Activated naive CD4-positive, alpha-beta T cell treated with anti-CD3 and anti-CD28 coated beads, Interleukin-2, amount 50 U/mL, for 72 hours (primary cell): ENCODE data around the gene TNFRSF6B. TPM values are rescaled to one million over a fixed set of nuclear protein-coding genes. Genes with fewer than 3 reads are reported as not detected.

Experiments
- ATAC-seq, 2 donors: fragments of 150-1000 bp; cut with Tn5 transposase; 2 replicates each; pipeline ENCODE4 v1.10.0; 2021; ENCODE audit warnings: mild to moderate bottlenecking in 2 of 2, moderate library complexity in 2 of 2
- DNase-seq, 2 donors: peaks; one replicate each; pipeline ENCODE4 v3.0.0; 2021 to 2022; ENCODE audit warnings: low spot score in 2 of 2
- H3K27ac Mint-ChIP-seq, 2 donors: one replicate each; pipeline ENCODE4 v1.8.0; 2022; ENCODE audit warnings: mild to moderate bottlenecking in 2 of 2, mixed read lengths in 2 of 2
- H3K36me3 Mint-ChIP-seq, 2 donors: one replicate each; pipeline ENCODE4 v1.8.0; 2022; ENCODE audit warnings: mixed read lengths in 2 of 2
- H3K9me3 Mint-ChIP-seq, 2 donors: one replicate each; pipeline ENCODE4 v1.8.0; 2022; ENCODE audit warnings: mixed read lengths in 2 of 2
- total RNA-seq, 2 donors: library from RNA; stranded (reverse); gene quantifications; one replicate each; pipeline ENCODE4 v1.2.3, GENCODE V29; 2022

Gene TNFRSF6B
- total RNA-seq, 2 donors from 2014 or later: not detected

GRCh38 chr20:63744574-63745423 lies 48.3 kb downstream of the TNFRSF6B start:
- no peak for DNase-seq
- ATAC-seq: no peak
- Mint-ChIP-seq H3K27ac (no peak overlapping the region), H3K9me3 (no peaks in the 10 kb centered on the region), H3K36me3 (no peaks in the 10 kb centered on the region)

- ATAC-seq: no peak
- Mint-ChIP-seq H3K36me3 (no peaks in the 10 kb centered on the region), H3K9me3 (no peaks in the 10 kb centered on the region), H3K27ac (no peak overlapping the region)
- no peak for DNase-seq
Measured at GRCh38 chr20:63745424-63745805, 49.0 kb downstream of the TNFRSF6B start.

GRCh38 chr20:63745961-63746731 lies 49.7 kb downstream of the TNFRSF6B start:
- Mint-ChIP-seq H3K27ac (no peak overlapping the region), H3K9me3 (no peaks in the 10 kb centered on the region), H3K36me3 (no peaks in the 10 kb centered on the region)
- DNase-seq: no peak
- ATAC-seq: no peak

GRCh38 chr20:63746751-63747315 lies 50.4 kb downstream of the TNFRSF6B start:
- ATAC-seq (no peak), DNase-seq (no peak)
- H3K27ac Mint-ChIP-seq: no peak overlapping the region
- H3K9me3 Mint-ChIP-seq: no peaks in the 10 kb centered on the region
- H3K36me3 Mint-ChIP-seq: no peaks in the 10 kb centered on the region

- ATAC-seq: no peak
- H3K27ac Mint-ChIP-seq: no peak overlapping the region
Measured at GRCh38 chr20:63747622-63748069, 51.2 kb downstream of the TNFRSF6B start.

More at GRCh38 chr20:63747622-63748069, 51.2 kb downstream of the TNFRSF6B start:
- DNase-seq: no peak
- no peaks in the 10 kb centered on the region for H3K9me3 Mint-ChIP-seq
- H3K36me3 Mint-ChIP-seq: no peaks in the 10 kb centered on the region

Other genes with a start within 250 kb of the TNFRSF6B start
- gene KCNQ2, start 224.0 kb upstream of the TNFRSF6B start, total RNA-seq: under 1 TPM in 1 of 2 donors, not detected in 1; 0.33 TPM
- 1 to 10 TPM in 1 of 2 donors, under 1 TPM in 1; 0.14 to 3.1 TPM for gene EEF1A2, start 197.6 kb upstream of the TNFRSF6B start, total RNA-seq
- gene PPDPF, start 175.9 kb upstream of the TNFRSF6B start, total RNA-seq: 100 to 1,000 TPM in 1 of 2 donors, 10 to 100 TPM in 1; 60.7 to 117 TPM
- under 1 TPM; 0.54 to 0.57 TPM for gene PTK6, start 159.3 kb upstream of the TNFRSF6B start, total RNA-seq
- gene SRMS, start 148.9 kb upstream of the TNFRSF6B start, total RNA-seq: not detected
- gene FNDC11, start 142.5 kb upstream of the TNFRSF6B start, total RNA-seq: under 1 TPM in 1 of 2 donors, not detected in 1; 0.10 TPM
- 10 to 100 TPM in 1 of 2 donors, 1 to 10 TPM in 1; 3.1 to 28.8 TPM for gene HELZ2, start 122.4 kb upstream of the TNFRSF6B start, total RNA-seq
- gene GMEB2, start 69.6 kb upstream of the TNFRSF6B start, total RNA-seq: 10 to 100 TPM; 11.3 to 24.0 TPM
- gene STMN3, start 43.2 kb upstream of the TNFRSF6B start, total RNA-seq: 10 to 100 TPM; 13.8 to 19.5 TPM
- 10 to 100 TPM; 45.7 to 51.4 TPM for gene RTEL1, start 38.3 kb upstream of the TNFRSF6B start, total RNA-seq
- gene ARFRP1, start 11.3 kb downstream of the TNFRSF6B start, total RNA-seq: 10 to 100 TPM; 36.1 to 53.4 TPM
- 10 to 100 TPM; 12.5 to 24.0 TPM for gene ZGPAT, start 11.4 kb downstream of the TNFRSF6B start, total RNA-seq
- gene LIME1, start 40.0 kb downstream of the TNFRSF6B start, total RNA-seq: 10 to 100 TPM in 1 of 2 donors, 1 to 10 TPM in 1; 6.3 to 18.2 TPM
- gene SLC2A4RG, start 43.1 kb downstream of the TNFRSF6B start, total RNA-seq: 10 to 100 TPM; 24.7 to 37.2 TPM
- 1 to 10 TPM in 1 of 2 donors, under 1 TPM in 1; 0.39 to 1.2 TPM for gene ZBTB46, start 134.6 kb downstream of the TNFRSF6B start, total RNA-seq
- not detected for gene ABHD16B, start 164.8 kb downstream of the TNFRSF6B start, total RNA-seq
- 10 to 100 TPM; 31.3 to 62.1 TPM for gene TPD52L2, start 168.6 kb downstream of the TNFRSF6B start, total RNA-seq
- 10 to 100 TPM; 30.7 to 41.9 TPM for gene DNAJC5, start 198.5 kb downstream of the TNFRSF6B start, total RNA-seq